ENCODE measurements around the gene UBAC2.

GRCh38 chr13:99322297-99323103 is 121.8 kb downstream of the UBAC2 start:
- no peak for TF ChIP-seq L3MBTL2 (conservative IDR thresholded peaks at IDR 0.05)
- no peak for TF ChIP-seq FOXM1 (IDR thresholded peaks at IDR 0.05; ENCODE audit: borderline replicate concordance)
- no peak for TF ChIP-seq ARNT (IDR thresholded peaks at IDR 0.05)
